ENCODE data around the gene SPX.

SPX gene

DNA sequence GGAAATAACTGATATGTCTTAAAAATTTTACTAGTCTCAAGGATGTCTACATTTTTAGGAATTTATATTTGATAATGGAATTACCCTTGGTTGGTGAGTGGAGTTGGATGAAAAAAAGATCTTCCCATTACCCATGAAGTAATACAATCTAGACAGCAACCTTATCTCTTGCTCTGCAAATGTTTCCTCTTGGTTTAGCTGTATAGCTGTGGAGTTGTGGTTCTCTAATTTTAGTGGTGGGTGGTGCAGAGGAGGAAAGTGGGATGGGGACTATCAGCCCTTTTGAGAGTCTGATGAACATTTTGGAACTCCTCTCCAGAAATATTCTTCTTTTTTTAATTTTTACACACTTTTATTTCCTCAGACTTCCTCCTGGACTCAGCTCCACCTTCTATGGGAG lies 17.1 kb downstream of the SPX start:
- no peak for TF ChIP-seq Cebpa-rat (IDR thresholded peaks at IDR 0.05)
- H3K27ac ChIP-seq = no peak overlapping the region
- H3K4me2 ChIP-seq = no peak overlapping the region
- no peak overlapping the region for H3K4me3 ChIP-seq
- no peaks in the 10 kb centered on the region for H3K27me3 ChIP-seq
- H4K20me1 ChIP-seq = no peaks in the 10 kb centered on the region
- no peak overlapping the region for H3K9ac ChIP-seq
- H3K9me3 ChIP-seq (replicated peaks in 1 of 11) = no peaks in the 10 kb centered on the region
- 0 out of 20 replicates have a peak, but pooled peaks cover 0 to 6% (median 0%) of the 10 kb centered on the region in 10 experiments for H3K4me1 ChIP-seq
- no peaks in the 10 kb centered on the region for H3K36me3 ChIP-seq

DNA sequence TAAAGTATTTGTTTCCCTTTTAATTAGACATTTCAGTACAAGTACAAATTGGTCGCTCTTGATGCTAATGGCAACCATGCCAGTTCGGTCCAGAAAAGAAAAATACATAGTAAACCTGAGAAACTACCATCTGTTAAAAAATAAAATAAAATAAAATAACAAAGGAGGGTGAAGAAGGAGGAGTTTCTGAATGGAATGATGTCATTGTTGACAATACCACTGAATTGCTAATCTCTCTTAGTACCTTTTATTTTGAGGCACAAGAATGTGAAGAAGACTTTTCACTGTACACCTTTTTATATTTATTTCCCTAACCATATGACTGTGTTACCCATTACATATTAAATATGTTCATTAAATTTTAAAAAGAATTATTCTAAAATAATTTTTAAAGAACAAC lies 19.5 kb downstream of the SPX start:
- no peak overlapping the region for H3K27ac ChIP-seq

GRCh38 chr12:21546716-21547115 lies 20.6 kb downstream of the SPX start:
- Histone ChIP-seq H3K27ac (no peak overlapping the region), H3K36me3 (no peaks in the 10 kb centered on the region), H3K4me1 (peaks cover 0 to 8% (median 2%) of the 10 kb centered on the region in 10 experiments; a peak in 16 of 20 replicates), H3K4me2 (no peak overlapping the region), H3K9me3 (replicated peaks in 1 of 11) (no peaks in the 10 kb centered on the region), H4K20me1 (no peaks in the 10 kb centered on the region), H3K9ac (no peak overlapping the region), H3K27me3 (no peaks in the 10 kb centered on the region), H3K4me3 (no peak overlapping the region)
- no peak for TF ChIP-seq Cebpa-rat (IDR thresholded peaks at IDR 0.05)

More for the DNA sequence above, 19.5 kb downstream of the SPX start:
- Histone ChIP-seq H3K27me3 (no peaks in the 10 kb centered on the region), H3K4me1 (0 out of 20 replicates have a peak, but pooled peaks cover 0 to 6% (median 0%) of the 10 kb centered on the region in 10 experiments), H3K9ac (no peak overlapping the region), H3K36me3 (no peaks in the 10 kb centered on the region), H3K4me3 (no peak overlapping the region), H4K20me1 (no peaks in the 10 kb centered on the region), H3K9me3 (replicated peaks in 1 of 11) (no peaks in the 10 kb centered on the region), H3K4me2 (no peak overlapping the region)
- no peak for TF ChIP-seq Cebpa-rat (IDR thresholded peaks at IDR 0.05)

DNA sequence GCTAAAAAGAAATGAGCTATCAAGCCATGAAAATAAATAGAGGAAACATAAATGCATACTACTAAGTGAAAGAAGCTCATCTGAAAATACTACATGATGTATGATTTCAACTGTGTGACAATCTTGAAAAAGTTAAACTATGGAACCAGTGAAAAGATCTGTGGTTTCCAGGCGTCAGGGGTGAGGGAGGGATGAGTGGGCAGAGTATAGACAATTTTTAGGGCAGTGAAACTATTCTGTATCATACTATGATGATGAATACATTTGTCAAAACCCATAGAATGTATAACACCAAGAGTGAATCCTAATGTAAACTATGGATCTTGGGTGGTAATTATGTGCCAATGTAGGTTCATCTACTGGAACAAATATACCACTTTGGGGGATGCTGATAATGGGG lies 21.3 kb downstream of the SPX start:
- Histone ChIP-seq H3K27me3 (no peaks in the 10 kb centered on the region), H3K4me2 (no peak overlapping the region), H3K36me3 (no peaks in the 10 kb centered on the region), H3K4me3 (no peak overlapping the region), H3K27ac (no peak overlapping the region), H4K20me1 (no peaks in the 10 kb centered on the region), H3K9me3 (replicated peaks in 1 of 11) (no peaks in the 10 kb centered on the region), H3K4me1 (peaks cover 0 to 15% (median 9%) of the 10 kb centered on the region in 10 experiments; a peak in 16 of 20 replicates), H3K9ac (no peak overlapping the region)
- no peak for TF ChIP-seq Cebpa-rat (IDR thresholded peaks at IDR 0.05)

DNA sequence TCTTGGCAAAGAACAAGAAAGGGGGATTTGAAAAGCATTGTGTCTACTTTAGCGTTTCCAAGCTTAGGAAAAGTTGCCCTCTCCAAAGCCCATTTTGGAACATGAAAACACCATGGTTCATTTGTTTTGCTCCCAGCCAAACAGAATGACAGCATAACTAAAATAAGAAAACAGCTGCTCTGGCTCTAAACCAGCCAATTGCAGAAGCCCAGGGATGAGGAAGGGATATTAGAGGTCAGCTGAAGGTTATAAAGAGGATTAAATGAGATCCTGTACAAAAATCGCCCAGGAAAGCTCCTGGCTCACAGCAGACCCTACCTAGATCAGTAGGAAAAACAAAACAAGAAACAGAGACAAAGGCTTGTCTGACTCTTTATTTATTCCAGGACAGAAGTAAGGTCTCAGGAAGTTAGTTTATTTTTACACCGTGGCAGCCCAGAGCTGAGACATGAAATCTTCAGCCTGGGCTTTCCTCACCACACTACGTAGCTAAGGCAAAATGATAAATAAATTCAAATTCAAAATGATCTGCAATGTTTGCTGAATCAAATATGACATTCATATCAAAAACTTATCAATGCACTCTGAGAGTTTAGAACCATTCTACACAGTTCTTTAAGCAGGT lies 25.9 kb downstream of the SPX start:
- Histone ChIP-seq H3K4me1 (peaks cover 0 to 14% (median 10%) of the 10 kb centered on the region in 10 experiments; a peak in 16 of 20 replicates), H3K4me2 (peak overlapping the region in 9 of 11 experiments; percentile 5 to 70 (median 47); a peak in 18 of 22 replicates), H3K9me3 (replicated peaks in 1 of 11) (peaks cover 6 to 14% (median 8%) of the 10 kb centered on the region in 11 experiments; a peak in 15 of 22 replicates), H3K27ac (peak overlapping the region in 7 of 11 experiments; percentile 21 to 53 (median 30); a peak in 9 of 22 replicates), H3K36me3 (no peaks in the 10 kb centered on the region), H3K9ac (peak overlapping the region in 1 of 11 experiments; percentile 26; a peak in 2 of 22 replicates), H4K20me1 (no peaks in the 10 kb centered on the region), H3K4me3 (no peak overlapping the region), H3K27me3 (no peaks in the 10 kb centered on the region)
- no peak for TF ChIP-seq Cebpa-rat (IDR thresholded peaks at IDR 0.05)

- no peak overlapping the region for H3K27ac ChIP-seq
- H3K4me1 ChIP-seq = peaks cover 0 to 14% (median 10%) of the 10 kb centered on the region in 10 experiments; a peak in 16 of 20 replicates
- peak overlapping the region in 1 of 11 experiments; percentile 59; a peak in 1 of 22 replicates for H3K4me2 ChIP-seq
- no peak overlapping the region for H3K4me3 ChIP-seq
- no peaks in the 10 kb centered on the region for H3K27me3 ChIP-seq
- no peak overlapping the region for H3K9ac ChIP-seq
- H3K9me3 ChIP-seq (replicated peaks in 1 of 11) = peaks cover 6 to 14% (median 8%) of the 10 kb centered on the region in 11 experiments; a peak in 15 of 22 replicates
- no peaks in the 10 kb centered on the region for H3K36me3 ChIP-seq
- no peaks in the 10 kb centered on the region for H4K20me1 ChIP-seq
- TF ChIP-seq Cebpa-rat (IDR thresholded peaks at IDR 0.05) = no peak
Measured at GRCh38 chr12:21552635-21553328, 26.7 kb downstream of the SPX start.

DNA sequence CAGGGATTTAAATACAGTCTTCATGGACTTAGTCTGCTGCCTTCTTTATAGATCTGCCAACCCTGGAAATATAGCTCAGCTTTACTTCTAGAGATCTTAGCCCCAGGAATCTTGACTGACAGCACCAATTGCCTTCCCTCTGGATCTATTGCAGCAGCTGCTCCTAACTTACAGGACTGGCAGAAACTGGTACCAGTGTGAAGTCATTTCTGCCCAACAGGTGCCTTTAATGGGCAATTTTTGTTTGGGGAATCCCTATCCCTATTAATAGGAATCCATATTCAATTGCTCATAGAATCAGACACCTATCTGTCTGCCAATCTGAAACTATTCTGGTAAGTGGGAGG lies 27.2 kb downstream of the SPX start:
- no peaks in the 10 kb centered on the region for H4K20me1 ChIP-seq

DNA sequence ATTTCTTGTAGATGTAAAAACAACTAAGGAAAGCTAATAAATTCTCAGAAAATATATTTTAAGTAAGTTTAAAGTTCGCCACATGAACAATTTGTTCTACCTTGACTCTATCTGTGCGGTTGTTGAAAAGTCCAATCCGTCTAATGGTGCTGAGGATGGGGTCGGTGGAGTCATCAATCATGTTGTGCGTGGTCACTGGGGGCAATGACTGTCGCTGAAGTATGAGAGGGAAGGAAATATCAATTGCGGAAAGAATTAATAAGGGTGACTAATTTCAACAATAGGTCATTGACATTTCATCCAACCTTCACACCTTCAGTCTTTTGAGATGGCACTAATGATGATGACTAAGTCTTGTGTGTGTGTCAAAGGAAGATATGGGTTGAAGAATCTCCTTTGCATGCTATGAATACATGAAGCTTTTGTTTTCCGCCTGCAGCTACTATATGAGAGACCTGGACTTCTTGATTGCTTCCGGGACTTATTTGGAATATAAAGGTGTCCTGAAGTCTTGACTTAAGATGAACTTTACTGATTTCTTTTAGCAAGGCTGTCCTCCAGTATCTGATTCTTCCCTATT lies 32.1 kb downstream of the SPX start:
- no peaks in the 10 kb centered on the region for H3K4me1 ChIP-seq
- no peak for TF ChIP-seq Cebpa-rat (IDR thresholded peaks at IDR 0.05)
- H3K27ac ChIP-seq = no peak overlapping the region
- no peaks in the 10 kb centered on the region for H3K36me3 ChIP-seq
- H3K9me3 ChIP-seq (replicated peaks in 1 of 11) = peaks cover 6 to 14% (median 8%) of the 10 kb centered on the region in 11 experiments; a peak in 15 of 22 replicates
- no peak overlapping the region for H3K4me3 ChIP-seq
- H3K9ac ChIP-seq = no peak overlapping the region
- no peak overlapping the region for H3K4me2 ChIP-seq
- H4K20me1 ChIP-seq = no peaks in the 10 kb centered on the region
- no peaks in the 10 kb centered on the region for H3K27me3 ChIP-seq

More for the DNA sequence above, 27.2 kb downstream of the SPX start:
- no peaks in the 10 kb centered on the region for H3K27me3 ChIP-seq
- peaks cover 6 to 14% (median 8%) of the 10 kb centered on the region in 11 experiments; a peak in 15 of 22 replicates for H3K9me3 ChIP-seq (replicated peaks in 1 of 11)
- no peak overlapping the region for H3K4me3 ChIP-seq
- H3K9ac ChIP-seq = no peak overlapping the region
- no peaks in the 10 kb centered on the region for H3K36me3 ChIP-seq
- no peak for TF ChIP-seq Cebpa-rat (IDR thresholded peaks at IDR 0.05)
- no peak overlapping the region for H3K4me2 ChIP-seq
- H3K27ac ChIP-seq = no peak overlapping the region
- H3K4me1 ChIP-seq = peaks cover 0 to 14% (median 10%) of the 10 kb centered on the region in 10 experiments; a peak in 16 of 20 replicates

- Histone ChIP-seq H3K9me3 (replicated peaks in 1 of 11) (peaks cover 0 to under 1% (median 0%) of the 10 kb centered on the region in 11 experiments; a peak in 1 of 22 replicates), H3K4me1 (no peaks in the 10 kb centered on the region), H3K4me3 (no peak overlapping the region), H3K36me3 (no peaks in the 10 kb centered on the region), H3K27ac (no peak overlapping the region), H4K20me1 (no peaks in the 10 kb centered on the region), H3K4me2 (no peak overlapping the region), H3K9ac (no peak overlapping the region), H3K27me3 (no peaks in the 10 kb centered on the region)
- no peak for TF ChIP-seq Cebpa-rat (IDR thresholded peaks at IDR 0.05)
Measured at GRCh38 chr12:21559855-21560569, 33.9 kb downstream of the SPX start.

Measured in BLaER1 treated with 17β-estradiol and CSF1 and Interleukin-3, amounts not matched to agents 10 nM and 100 nM (cell line).